ENCODE data around the gene MAP6. TPM values are rescaled to one million over a fixed set of nuclear protein-coding genes. Genes with fewer than 3 reads are reported as not detected.

Gene MAP6
- total and polyA plus RNA-seq, 9 of the 15 experiments (the other 6 are each of a cell fraction or from before 2014, with no cell fraction given): not detected

DNA sequence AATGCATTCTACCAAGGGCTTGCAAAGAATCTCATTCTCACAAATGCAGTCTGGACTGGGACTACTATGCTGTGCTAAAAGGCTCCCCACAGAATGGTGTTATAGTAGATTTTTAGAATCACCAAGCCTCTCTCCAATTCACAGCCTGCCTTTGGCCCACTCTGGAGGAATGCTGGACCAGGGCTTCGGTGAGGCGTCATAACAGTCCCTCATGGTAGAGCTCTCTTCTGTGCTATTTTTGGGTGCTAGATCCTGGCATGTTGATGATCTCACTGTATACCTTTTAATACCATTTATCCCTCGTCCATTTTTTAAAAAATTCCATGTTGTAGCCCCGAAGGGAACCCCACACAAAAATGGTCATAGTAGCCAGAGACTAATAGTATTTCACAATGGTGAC, 17.6 kb downstream of the MAP6 start:
- CTCF ChIA-PET (ENCODE audit: low intra/inter-chr PET ratio): no interaction called here
- no TSS peak for BruUV-seq (replicated peaks)
- no peak for ATAC-seq
- Histone ChIP-seq H2AFZ (ENCODE audit: low read depth, low read length) (no peak overlapping the region), H3K27me3 (ENCODE audit: control insufficient read depth in 2 of 2, insufficient read depth in 2 of 2, low read length in 2 of 2) (peaks cover 13 to 22% of the 10 kb centered on the region in 2 experiments; a peak in 4 of 5 replicates), H3K9me3 (replicated peaks; ENCODE audit: control insufficient read depth, insufficient read depth, low read depth, low read length) (no peaks in the 10 kb centered on the region), H3K4me1 (replicated peaks in 1 of 2; ENCODE audit: control insufficient read depth in 2 of 2, insufficient read depth in 2 of 2, low read length in 2 of 2) (no peaks in the 10 kb centered on the region; a peak in 1 of 5 replicates), H3K36me3 (ENCODE audit: control insufficient read depth, insufficient read depth, low read length) (no peaks in the 10 kb centered on the region), H3K9me1 (ENCODE audit: control insufficient read depth, insufficient read depth, low read length) (no peaks in the 10 kb centered on the region), H3K4me3 (no peak overlapping the region), H3K79me2 (ENCODE audit: control insufficient read depth, insufficient read depth, low read length) (no peaks in the 10 kb centered on the region), H3K27ac (ENCODE audit: extremely low read depth, low read depth, low read length) (no peak overlapping the region), H4K20me1 (replicated peaks; ENCODE audit: control insufficient read depth, insufficient read depth, low read length) (no peaks in the 10 kb centered on the region), H3K4me2 (ENCODE audit: insufficient read depth, low read length) (no peak overlapping the region), H3K9ac (ENCODE audit: insufficient read depth in 1 of 2, low read depth in 2 of 2, low read length in 2 of 2) (no peak overlapping the region)
- POLR2A ChIA-PET: interaction anchor here (1.1 to 1.6 kb wide), 3 partner anchors 10 to 92 kb away, joined by 3 read pairs; no protein-coding TSS in a partner anchor
- DNase-seq (ENCODE audit: extremely low read depth in 1 of 4, low spot score in 3 of 4): no peak
- intact Hi-C loops (cut with micrococcal nuclease) (no loop called here), in situ Hi-C loops (cut with MboI) (no loop called here)
- no peak for FAIRE-seq
- WGBS (ENCODE audit: insufficient coverage, low coverage, missing lambda C conversion rate): 0% methylated on average over 4 of the region's 4 CpGs
- TF ChIP-seq, protein P1, sequence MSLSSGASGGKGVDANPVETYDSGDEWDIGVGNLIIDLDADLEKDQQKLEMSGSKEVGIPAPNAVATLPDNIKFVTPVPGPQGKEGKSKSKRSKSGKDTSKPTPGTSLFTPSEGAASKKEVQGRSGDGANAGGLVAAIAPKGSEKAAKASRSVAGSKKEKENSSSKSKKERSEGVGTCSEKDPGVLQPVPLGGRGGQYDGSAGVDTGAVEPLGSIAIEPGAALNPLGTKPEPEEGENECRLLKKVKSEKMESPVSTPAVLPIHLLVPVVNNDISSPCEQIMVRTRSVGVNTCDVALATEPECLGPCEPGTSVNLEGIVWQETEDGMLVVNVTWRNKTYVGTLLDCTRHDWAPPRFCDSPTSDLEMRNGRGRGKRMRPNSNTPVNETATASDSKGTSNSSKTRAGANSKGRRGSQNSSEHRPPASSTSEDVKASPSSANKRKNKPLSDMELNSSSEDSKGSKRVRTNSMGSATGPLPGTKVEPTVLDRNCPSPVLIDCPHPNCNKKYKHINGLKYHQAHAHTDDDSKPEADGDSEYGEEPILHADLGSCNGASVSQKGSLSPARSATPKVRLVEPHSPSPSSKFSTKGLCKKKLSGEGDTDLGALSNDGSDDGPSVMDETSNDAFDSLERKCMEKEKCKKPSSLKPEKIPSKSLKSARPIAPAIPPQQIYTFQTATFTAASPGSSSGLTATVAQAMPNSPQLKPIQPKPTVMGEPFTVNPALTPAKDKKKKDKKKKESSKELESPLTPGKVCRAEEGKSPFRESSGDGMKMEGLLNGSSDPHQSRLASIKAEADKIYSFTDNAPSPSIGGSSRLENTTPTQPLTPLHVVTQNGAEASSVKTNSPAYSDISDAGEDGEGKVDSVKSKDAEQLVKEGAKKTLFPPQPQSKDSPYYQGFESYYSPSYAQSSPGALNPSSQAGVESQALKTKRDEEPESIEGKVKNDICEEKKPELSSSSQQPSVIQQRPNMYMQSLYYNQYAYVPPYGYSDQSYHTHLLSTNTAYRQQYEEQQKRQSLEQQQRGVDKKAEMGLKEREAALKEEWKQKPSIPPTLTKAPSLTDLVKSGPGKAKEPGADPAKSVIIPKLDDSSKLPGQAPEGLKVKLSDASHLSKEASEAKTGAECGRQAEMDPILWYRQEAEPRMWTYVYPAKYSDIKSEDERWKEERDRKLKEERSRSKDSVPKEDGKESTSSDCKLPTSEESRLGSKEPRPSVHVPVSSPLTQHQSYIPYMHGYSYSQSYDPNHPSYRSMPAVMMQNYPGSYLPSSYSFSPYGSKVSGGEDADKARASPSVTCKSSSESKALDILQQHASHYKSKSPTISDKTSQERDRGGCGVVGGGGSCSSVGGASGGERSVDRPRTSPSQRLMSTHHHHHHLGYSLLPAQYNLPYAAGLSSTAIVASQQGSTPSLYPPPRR (CRISPR knock-in tag; IDR thresholded peaks at IDR 0.05; ENCODE audit: borderline replicate concordance): no peak
- TF ChIP-seq YY1 (IDR thresholded peaks at IDR 0.05; ENCODE audit: borderline replicate concordance in 1 of 3, control insufficient read depth in 1 of 3, extremely low read depth in 1 of 3, insufficient read depth in 3 of 3, insufficient read length in 1 of 3, insufficient replicate concordance in 2 of 3, low read depth in 1 of 3, low read length in 2 of 3) (no peak), RHOXF2B (CRISPR knock-in tag; conservative IDR thresholded peaks at IDR 0.05) (no peak), IRF2 (CRISPR knock-in tag; IDR thresholded peaks at IDR 0.05) (no peak), MXI1 (IDR thresholded peaks at IDR 0.05; ENCODE audit: low read depth, low read length) (no peak), C11orf30 (IDR thresholded peaks at IDR 0.05; ENCODE audit: low read depth) (no peak)
- TF ChIP-seq, protein P2, sequence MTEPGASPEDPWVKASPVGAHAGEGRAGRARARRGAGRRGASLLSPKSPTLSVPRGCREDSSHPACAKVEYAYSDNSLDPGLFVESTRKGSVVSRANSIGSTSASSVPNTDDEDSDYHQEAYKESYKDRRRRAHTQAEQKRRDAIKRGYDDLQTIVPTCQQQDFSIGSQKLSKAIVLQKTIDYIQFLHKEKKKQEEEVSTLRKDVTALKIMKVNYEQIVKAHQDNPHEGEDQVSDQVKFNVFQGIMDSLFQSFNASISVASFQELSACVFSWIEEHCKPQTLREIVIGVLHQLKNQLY (CRISPR knock-in tag; conservative IDR thresholded peaks at IDR 0.05): no peak

All from K562 (cell line).